ENCODE data around the gene GPRC5A. TPM values are rescaled to one million over a fixed set of nuclear protein-coding genes. Genes with fewer than 3 reads are reported as not detected.

GPRC5A gene
- total and polyA plus RNA-seq, 2 donors (not counting 3 experiments of a cell fraction or from before 2014, with no cell fraction given), result 22.7 to 86.4 TPM

DNA sequence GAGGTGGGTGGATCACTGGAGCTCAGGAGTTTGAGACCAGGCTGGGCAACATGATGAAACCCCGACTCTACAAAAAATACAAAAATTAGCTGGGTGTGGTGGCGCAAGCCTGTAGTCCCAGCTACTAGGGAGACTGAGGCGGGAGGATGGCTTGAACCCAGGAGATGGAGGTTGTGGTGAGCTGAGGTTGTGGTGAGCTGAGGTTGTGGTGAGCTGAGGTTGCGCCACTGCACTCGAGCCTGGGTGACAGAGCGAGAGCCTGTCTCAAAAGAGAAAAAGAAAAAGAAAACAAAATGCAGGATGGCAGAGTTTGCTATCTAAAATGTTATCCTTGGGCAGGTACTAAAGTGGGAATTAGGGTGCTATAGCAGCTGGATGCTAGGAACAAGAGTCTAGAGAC lies 10.8 kb upstream of the GPRC5A start:
- H3K4me2 ChIP-seq (ENCODE audit: insufficient read depth, low read length), result no peak overlapping the region
- no peak overlapping the region for H3K4me3 ChIP-seq (replicated peaks in 1 of 3; ENCODE audit: insufficient read depth in 1 of 3, low read depth in 1 of 3, low read length in 3 of 3)
- H3K4me1 ChIP-seq (ENCODE audit: control insufficient read depth, extremely low read depth, insufficient read depth, low read length), result peaks cover 24% of the 10 kb centered on the region
- no peak overlapping the region for H2AFZ ChIP-seq (ENCODE audit: low read depth, low read length)
- dilution Hi-C loops (cut with MboI; ENCODE audit: extremely low pct_ligation_motif_present, low sequenced_read_pairs) (no loop called here), intact Hi-C loops (cut with micrococcal nuclease) (no loop called here)
- FAIRE-seq (no peak), DNase-seq (ENCODE audit: low read depth, low spot score) (no peak)
- H3K9ac ChIP-seq (replicated peaks; ENCODE audit: extremely low read depth, insufficient read depth, low read length), result no peak overlapping the region
- H4K20me1 ChIP-seq (replicated peaks; ENCODE audit: control insufficient read depth, extremely low read depth, insufficient read depth, low read length), result no peaks in the 10 kb centered on the region
- H3K79me2 ChIP-seq (ENCODE audit: control insufficient read depth, insufficient read depth, low read length), result no peaks in the 10 kb centered on the region
- no peaks in the 10 kb centered on the region for H3K9me3 ChIP-seq (replicated peaks; ENCODE audit: control insufficient read depth, insufficient read depth, low read length)
- no peak for TF ChIP-seq EZH2 (IDR thresholded peaks at IDR 0.05; ENCODE audit: borderline replicate concordance, low read depth, low read length, severe bottlenecking)
- TF ChIP-seq MYC (IDR thresholded peaks at IDR 0.05; ENCODE audit: low read depth, low read length), result no peak
- no peak for TF ChIP-seq JUN (IDR thresholded peaks at IDR 0.05; ENCODE audit: borderline replicate concordance, insufficient read depth, insufficient read length, low read depth)
- TF ChIP-seq, protein P1, sequence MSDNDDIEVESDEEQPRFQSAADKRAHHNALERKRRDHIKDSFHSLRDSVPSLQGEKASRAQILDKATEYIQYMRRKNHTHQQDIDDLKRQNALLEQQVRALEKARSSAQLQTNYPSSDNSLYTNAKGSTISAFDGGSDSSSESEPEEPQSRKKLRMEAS (IDR thresholded peaks at IDR 0.05; ENCODE audit: insufficient read depth, insufficient read length), result no peak
- no peak for TF ChIP-seq FOS (IDR thresholded peaks at IDR 0.05; ENCODE audit: borderline replicate concordance, insufficient read depth, low read length)
- no peak for TF ChIP-seq POLR2A (IDR thresholded peaks at IDR 0.05; ENCODE audit: low read depth, low read length)
- TF ChIP-seq GATA2 (IDR thresholded peaks at IDR 0.05; ENCODE audit: insufficient read depth, insufficient read length, low read depth, low read length), result no peak
- TF ChIP-seq, protein P2, sequence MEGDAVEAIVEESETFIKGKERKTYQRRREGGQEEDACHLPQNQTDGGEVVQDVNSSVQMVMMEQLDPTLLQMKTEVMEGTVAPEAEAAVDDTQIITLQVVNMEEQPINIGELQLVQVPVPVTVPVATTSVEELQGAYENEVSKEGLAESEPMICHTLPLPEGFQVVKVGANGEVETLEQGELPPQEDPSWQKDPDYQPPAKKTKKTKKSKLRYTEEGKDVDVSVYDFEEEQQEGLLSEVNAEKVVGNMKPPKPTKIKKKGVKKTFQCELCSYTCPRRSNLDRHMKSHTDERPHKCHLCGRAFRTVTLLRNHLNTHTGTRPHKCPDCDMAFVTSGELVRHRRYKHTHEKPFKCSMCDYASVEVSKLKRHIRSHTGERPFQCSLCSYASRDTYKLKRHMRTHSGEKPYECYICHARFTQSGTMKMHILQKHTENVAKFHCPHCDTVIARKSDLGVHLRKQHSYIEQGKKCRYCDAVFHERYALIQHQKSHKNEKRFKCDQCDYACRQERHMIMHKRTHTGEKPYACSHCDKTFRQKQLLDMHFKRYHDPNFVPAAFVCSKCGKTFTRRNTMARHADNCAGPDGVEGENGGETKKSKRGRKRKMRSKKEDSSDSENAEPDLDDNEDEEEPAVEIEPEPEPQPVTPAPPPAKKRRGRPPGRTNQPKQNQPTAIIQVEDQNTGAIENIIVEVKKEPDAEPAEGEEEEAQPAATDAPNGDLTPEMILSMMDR (IDR thresholded peaks at IDR 0.05; ENCODE audit: extremely low read depth in 1 of 2, insufficient read depth in 1 of 2, low read depth in 1 of 2, low read length in 2 of 2), result no peak
- TF ChIP-seq POLR2AphosphoS5 (IDR thresholded peaks at IDR 0.05; ENCODE audit: insufficient read depth, low read depth, low read length), result no peak
- no peaks in the 10 kb centered on the region for H3K9me1 ChIP-seq (replicated peaks; ENCODE audit: control insufficient read depth, extremely low read depth, insufficient read depth, low read length)
- no peak overlapping the region for H3K27ac ChIP-seq (ENCODE audit: insufficient read depth, low read depth, low read length)
- BruUV-seq (replicated peaks), result no TSS peak
- ChIA-PET CTCF (interaction anchor here (0.6 to 1.2 kb wide), 4 partner anchors 35 to 1493 kb away, joined by 3 to 5 read pairs (median 4); no protein-coding TSS in a partner anchor), POLR2A (interaction anchor here (0.7 kb wide), 1 partner anchor 42 kb away, joined by 3 read pairs; no protein-coding TSS in a partner anchor)
- H3K36me3 ChIP-seq (ENCODE audit: control insufficient read depth in 2 of 2, extremely low read depth in 1 of 2, insufficient read depth in 2 of 2, low read length in 2 of 2), result no peaks in the 10 kb centered on the region
- H3K27me3 ChIP-seq (ENCODE audit: control insufficient read depth in 2 of 2, insufficient read depth in 2 of 2, low read length in 2 of 2), result no peaks in the 10 kb centered on the region
